ENCODE results near the gene MYO10.

Gene MYO10

GRCh38 chr5:16681876-16682275 lies 254.2 kb downstream of the MYO10 start:
- no peak overlapping the region for H3K4me3 ChIP-seq (replicated peaks; ENCODE audit: low read depth, low read length)
- H3K36me3 ChIP-seq (ENCODE audit: control insufficient read depth, insufficient read depth, low read length) = no peaks in the 10 kb centered on the region
- H3K27me3 ChIP-seq (replicated peaks; ENCODE audit: control insufficient read depth, insufficient read depth, low read length) = no peaks in the 10 kb centered on the region
- no peak for TF ChIP-seq CTCF (IDR thresholded peaks at IDR 0.05; ENCODE audit: insufficient read depth, low read length, poor library complexity, severe bottlenecking)
- DNase-seq (ENCODE audit: extremely low read depth, insufficient read length) = no peak

- no peaks in the 10 kb centered on the region for H3K27me3 ChIP-seq (replicated peaks; ENCODE audit: control insufficient read depth, insufficient read depth, low read length)
- no peak for DNase-seq (ENCODE audit: extremely low read depth, insufficient read length)
- TF ChIP-seq CTCF (IDR thresholded peaks at IDR 0.05; ENCODE audit: insufficient read depth, low read length, poor library complexity, severe bottlenecking) = no peak
- H3K4me3 ChIP-seq (replicated peaks; ENCODE audit: low read depth, low read length) = no peak overlapping the region
- no peaks in the 10 kb centered on the region for H3K36me3 ChIP-seq (ENCODE audit: control insufficient read depth, insufficient read depth, low read length)
Observed at GRCh38 chr5:16679863-16680262, 256.2 kb downstream of the MYO10 start.

- no peak for TF ChIP-seq CTCF (IDR thresholded peaks at IDR 0.05; ENCODE audit: insufficient read depth, low read length, poor library complexity, severe bottlenecking)
- Histone ChIP-seq H3K27me3 (replicated peaks; ENCODE audit: control insufficient read depth, insufficient read depth, low read length) (no peaks in the 10 kb centered on the region), H3K4me3 (replicated peaks; ENCODE audit: low read depth, low read length) (no peak overlapping the region), H3K36me3 (ENCODE audit: control insufficient read depth, insufficient read depth, low read length) (no peaks in the 10 kb centered on the region)
- no peak for DNase-seq (ENCODE audit: extremely low read depth, insufficient read length)
Observed at GRCh38 chr5:16679190-16679589, 256.9 kb downstream of the MYO10 start.

GRCh38 chr5:16675806-16676205 lies 260.3 kb downstream of the MYO10 start:
- Histone ChIP-seq H3K36me3 (ENCODE audit: control insufficient read depth, insufficient read depth, low read length) (no peaks in the 10 kb centered on the region), H3K27me3 (replicated peaks; ENCODE audit: control insufficient read depth, insufficient read depth, low read length) (no peaks in the 10 kb centered on the region), H3K4me3 (replicated peaks; ENCODE audit: low read depth, low read length) (no peak overlapping the region)
- TF ChIP-seq CTCF (IDR thresholded peaks at IDR 0.05; ENCODE audit: insufficient read depth, low read length, poor library complexity, severe bottlenecking) = no peak
- DNase-seq (ENCODE audit: extremely low read depth, insufficient read length) = no peak

GRCh38 chr5:16674750-16675149 lies 261.3 kb downstream of the MYO10 start:
- Histone ChIP-seq H3K36me3 (ENCODE audit: control insufficient read depth, insufficient read depth, low read length) (no peaks in the 10 kb centered on the region), H3K27me3 (replicated peaks; ENCODE audit: control insufficient read depth, insufficient read depth, low read length) (no peaks in the 10 kb centered on the region), H3K4me3 (replicated peaks; ENCODE audit: low read depth, low read length) (no peak overlapping the region)
- TF ChIP-seq CTCF (IDR thresholded peaks at IDR 0.05; ENCODE audit: insufficient read depth, low read length, poor library complexity, severe bottlenecking) = no peak
- no peak for DNase-seq (ENCODE audit: extremely low read depth, insufficient read length)

All from GM06990 (cell line).